Stimulated activated CD4-positive, alpha-beta T cell treated with anti-CD3 and anti-CD28 coated beads, Interleukin-4, amount 100 ng/mL, for 1 hour (primary cell): Measurements from ENCODE around the gene BABAM2.

Experiments
- DNase-seq: peaks from one replicate; pipeline ENCODE4 v3.0.0-alpha.2; 2020

BABAM2 gene

DNA sequence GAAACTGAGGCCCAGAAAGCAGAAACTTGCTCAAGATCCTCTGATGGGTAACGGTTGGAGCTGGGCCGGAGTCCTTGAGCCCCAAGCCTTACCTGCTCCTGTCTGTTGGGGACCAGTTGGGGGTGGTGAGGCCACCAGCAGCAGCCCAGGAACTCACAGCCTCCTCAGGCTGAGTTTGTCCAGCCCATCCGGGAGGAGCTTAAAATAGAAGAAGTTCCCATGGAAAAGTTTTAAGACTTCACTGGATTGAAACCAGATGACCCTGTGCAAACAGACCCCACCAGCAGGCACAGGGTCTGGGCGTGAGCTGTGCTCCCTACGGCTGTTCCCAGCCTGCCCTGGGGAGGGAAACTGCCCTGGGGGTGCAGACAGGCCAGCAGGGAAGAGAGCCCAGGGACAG, 461.6 kb downstream of the BABAM2 start:
- no peak for DNase-seq

DNA sequence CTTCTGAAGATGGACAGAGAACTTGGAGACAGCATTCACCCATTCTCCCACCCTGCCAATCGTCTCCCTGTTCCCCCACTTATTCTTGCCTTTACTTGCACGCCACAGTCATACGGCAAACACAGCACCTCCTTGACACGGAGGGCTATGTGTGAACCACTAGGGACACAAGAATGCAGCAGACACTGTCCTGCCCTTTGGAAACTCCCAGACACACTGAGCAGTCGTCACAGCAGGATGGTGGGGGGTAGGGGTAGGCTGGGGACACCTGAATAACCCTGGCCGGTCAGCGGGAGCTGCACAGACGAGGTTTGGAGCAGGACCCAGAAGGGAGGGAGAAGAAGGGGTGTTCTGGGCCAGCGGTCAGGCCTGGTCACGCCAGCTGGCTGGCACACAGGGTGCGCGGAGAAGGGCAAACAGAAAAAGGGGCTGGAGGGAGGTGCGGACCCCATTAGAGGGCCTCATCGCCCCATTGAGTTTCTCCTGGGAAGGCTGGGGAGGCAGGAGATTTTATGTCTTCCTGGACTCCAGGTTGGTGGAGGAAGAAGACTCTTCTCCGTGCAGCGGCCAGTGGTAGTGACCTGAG, 462.2 kb downstream of the BABAM2 start:
- no peak for DNase-seq

DNA sequence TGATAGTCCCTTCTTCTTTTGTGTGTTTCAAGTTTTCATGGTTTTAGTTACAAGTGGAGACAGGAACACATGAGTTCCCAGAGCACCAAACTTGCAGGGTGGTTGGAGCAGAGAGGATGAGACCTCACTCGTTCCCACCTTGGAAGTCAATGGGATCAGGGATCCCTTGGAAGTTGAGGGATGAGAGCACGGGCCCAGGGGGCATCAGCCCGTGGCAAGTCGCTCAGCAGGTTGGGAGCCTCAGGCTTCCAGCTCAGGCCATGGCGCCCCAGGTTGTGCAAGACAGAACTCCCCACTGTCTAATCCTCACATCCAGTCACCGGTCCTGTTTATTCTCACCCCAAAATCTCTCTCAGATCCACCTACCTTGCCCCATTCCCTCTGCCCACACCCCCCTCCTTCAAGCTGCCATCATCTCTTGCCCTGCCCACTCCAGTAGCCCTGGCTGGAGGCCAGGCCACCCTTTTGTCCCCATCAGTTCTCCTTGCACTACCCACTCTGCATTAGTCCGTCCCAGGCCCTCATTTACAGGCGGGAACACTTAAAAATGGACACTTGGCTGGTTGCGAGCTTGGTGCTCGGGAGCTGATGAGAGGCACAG, 464.5 kb downstream of the BABAM2 start:
- DNase-seq = no peak

DNA sequence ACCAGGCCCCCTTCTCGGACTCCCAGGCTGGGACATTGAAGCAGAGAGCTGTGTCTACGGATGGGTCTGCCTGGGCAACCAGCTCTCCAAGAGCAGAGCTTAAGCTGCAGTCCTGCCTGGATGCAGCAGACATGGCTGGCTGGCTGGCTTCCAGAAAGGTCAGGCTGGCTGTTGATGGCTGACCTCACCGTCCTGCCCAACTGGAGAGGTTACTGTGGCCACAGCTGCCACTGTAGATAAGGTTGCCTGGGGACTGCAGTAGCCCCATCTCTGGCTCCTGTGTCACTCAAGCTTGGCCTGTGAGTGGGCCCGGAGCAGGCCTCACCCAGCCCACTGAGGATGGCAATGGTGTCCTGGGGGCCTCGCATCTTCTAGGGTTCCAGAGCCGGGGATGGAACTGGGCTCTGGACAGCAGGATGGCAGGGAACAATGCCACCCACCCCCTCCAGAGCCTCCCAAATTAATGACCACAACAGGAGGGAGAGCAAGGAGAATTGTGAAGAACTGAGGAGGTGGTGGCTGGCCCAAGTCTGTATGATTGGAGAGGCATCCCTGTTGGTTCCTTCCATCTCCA, 465.1 kb downstream of the BABAM2 start:
- DNase-seq = no peak

DNA sequence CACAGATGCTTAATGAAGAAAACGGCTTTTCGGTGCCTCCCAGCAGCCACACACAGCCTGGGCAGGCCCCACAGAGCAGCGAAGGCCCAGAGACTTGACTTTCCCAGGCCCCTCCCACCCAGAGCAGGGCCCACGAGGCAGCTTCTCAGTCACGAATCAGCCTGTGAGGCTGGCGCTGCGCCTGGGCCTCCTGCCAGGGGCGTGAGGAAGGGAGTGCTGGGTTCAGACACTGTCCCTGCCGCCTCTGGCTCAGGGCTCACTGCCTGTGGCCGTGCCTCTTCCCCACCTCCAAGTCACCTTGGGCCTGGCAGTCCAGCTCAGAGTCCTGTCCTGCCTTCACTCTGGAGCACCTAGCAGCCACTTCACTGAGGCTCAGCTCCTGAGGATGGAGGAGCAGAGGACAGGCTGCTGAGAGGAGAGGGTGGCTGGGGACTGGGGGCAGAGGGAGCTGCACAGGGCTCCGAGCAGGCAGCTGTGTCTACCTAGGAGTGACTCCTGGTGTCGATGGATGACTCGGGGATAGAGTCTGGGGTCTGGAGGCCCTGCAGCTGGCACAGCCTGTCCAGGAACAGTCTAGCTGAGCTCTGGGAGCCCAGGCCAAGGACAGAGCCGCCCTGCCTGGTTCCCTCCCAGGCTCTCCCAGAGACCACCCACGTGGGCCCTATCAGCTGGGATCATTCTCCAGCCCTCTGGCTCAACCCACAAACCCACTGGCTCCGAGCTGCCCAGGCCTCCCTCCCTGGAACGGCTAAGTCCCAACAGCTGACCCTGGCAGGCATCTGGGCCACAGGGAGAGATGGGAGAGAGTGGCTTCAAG, 465.8 kb downstream of the BABAM2 start:
- DNase-seq = peak; percentile 28

DNA sequence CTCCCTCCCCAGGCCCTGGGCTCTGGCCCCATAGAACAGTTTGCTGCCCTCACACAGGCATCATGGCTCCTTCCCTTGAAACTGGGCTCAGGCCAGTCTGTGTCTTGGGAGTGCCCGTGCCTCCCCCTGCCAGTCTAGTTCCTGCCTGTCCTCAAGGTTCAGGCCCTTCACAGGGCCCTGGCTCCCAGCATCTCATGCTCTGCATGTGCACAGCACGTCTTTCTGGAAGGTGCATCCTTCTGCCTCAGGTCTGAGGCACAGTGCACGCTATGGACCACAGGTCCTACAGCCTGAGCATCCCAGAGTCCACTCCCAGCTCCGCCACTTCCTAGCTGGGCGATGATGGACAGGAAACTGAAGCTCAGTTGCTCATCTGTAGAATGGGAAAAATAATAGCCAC, 466.5 kb downstream of the BABAM2 start:
- DNase-seq = no peak

DNA sequence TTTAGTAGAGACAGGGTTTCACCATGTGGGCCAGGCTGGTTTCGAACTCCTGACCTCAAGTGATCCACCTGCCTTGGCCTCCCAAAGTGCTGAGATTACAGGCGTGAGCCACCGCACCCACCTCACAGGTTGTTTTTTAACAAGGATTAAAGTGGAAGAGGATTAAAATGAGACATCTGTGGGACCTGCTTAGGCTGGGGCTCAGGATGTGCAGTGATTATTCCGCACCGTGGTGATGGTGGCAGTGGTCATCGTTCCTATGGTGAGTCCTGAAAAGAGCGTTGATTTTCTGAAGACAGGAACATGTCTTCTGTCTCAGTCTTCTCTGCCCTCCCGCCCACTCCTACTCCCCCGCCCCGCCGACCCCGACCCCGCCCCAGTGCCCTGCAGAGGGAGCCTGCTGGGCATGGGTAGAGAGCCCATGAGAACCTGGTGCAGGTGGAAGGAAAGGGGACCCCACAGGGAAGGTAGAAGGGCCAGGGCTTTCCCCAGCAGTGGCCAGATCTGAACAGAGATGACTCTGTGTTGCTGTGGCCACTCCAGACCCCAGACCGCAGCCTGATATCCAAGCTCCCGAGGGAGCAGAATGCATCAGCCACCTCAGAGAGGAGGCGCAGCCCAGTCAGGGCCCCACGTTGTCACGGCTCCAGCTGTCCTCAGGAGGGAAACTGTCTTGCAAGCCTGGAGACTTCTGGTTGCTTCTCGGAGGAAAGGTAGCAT, 467.6 kb downstream of the BABAM2 start:
- no peak for DNase-seq

DNA sequence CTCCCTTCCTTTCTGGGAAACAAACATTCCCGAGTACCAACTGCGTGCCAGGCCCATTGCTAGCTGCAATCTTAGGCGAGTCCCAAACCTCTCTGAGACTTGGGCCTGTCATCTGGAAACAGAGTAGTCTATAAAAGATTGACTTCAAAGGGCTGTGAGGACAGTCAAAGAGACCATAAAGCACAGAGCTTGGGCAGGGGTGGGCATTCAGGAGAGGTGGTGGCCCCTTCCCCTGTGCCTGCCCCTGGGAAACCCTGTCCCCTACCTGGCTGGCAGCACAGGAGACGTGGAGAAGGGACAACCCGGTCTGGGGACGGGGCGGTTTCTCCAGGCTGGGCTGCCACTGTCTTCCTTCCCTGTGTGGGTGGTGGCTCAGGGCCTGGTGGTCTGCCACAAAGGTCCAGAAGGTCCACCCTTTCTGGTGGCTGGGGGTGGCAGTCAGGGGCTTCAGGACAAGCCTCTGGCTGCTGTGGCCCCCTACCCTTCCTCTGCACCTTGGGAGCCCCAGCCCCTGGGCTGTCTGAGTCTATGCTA, 468.2 kb downstream of the BABAM2 start:
- no peak for DNase-seq

DNA sequence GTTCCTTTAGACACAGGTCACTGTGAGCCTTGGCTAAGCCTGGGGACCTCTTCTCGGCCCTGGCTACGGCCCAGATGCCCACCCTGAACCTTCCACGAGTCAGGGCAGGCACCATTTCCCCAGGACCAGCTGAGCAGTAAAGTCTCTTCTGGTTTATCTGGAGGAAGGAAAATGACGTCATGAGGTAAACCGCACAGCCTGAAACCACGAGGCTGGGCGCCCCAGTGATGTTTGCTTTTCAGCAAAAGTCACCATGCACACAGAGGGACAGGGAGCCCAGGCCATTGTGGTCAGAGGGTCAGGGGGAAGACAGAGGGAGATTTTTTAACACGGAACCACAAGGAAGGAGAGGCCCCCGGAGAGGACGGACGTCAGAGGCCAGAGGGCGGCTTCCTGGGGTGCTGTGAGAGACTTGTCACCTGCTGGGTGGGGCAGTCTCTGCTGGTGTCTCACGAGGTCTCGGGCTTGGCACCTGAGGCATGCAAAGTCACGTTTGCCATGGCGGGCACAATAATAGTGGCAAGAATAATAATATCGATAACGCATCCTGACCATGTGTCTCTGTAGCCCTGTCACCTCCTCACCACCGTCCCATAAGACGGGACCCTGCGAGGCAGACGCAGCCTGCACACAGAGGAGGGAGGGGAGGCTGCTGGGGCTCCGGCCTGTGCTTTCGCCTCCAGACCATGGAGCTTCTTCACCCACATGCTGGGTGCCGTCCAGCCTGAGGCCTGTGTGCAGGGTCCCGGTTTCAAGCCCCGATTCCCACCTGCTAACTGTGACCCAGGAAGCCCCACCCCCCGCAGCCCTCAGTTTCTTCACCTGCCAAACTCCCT, 468.9 kb downstream of the BABAM2 start:
- peak; percentile 58 for DNase-seq

DNA sequence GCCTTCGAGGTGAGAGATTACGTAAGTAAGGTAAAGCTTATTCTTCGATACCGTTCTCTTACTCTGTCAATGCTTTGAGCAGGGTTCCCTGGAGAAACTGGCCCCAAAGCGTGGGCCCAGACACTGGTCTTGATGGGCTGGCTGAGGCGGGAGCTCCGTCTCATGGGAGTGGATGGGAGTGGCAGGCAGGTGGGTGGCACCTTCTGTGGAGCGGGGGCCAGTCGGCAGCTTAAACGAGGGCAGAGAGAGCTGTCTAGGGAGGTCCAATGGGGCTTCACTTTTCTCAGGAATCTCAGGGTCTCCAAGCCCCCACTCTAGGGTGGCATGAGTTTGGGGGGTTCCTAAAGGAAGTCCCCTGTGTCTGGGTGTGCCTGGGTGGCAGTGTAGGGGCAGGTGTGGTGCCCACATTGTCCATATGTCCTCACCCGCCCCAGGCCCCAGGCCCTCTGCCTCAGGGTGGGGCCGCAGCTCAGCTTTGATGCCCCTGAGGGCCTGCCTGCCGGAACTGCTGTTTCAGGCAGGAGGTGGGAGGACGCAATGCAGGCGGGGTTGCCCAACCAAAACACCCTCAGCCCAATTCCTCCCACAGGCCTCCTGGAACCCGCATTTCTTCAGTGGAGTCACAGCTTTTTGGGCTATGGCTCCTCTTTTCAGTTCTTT, 469.7 kb downstream of the BABAM2 start:
- no peak for DNase-seq

DNA sequence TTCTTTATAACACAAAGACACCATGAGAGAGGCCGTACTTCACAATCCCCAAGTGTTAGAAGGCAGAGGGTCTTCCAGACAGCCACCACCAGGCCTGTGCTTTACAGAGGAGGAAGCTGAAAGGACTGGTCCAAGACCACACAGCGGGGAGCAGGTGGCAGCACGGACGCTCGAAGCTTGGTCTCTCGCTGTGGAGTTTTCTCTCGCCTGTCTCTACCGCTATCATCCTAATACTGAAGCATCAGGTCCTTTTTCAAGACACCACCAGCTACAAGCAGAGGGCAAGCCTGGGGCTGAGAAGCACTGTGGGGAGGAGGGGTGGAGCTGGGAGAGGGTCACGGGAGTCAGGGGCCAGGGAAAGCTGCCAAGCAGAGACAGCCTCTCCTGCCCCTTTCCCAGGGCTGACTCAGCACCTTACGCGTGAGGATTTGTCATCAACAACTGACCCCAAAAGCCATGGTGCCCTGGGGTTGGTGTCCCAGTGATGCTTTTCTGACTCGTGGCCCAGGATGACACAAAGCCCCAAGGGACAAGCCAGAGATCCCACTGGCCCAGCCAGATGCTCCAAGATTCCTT, 470.3 kb downstream of the BABAM2 start:
- no peak for DNase-seq

DNA sequence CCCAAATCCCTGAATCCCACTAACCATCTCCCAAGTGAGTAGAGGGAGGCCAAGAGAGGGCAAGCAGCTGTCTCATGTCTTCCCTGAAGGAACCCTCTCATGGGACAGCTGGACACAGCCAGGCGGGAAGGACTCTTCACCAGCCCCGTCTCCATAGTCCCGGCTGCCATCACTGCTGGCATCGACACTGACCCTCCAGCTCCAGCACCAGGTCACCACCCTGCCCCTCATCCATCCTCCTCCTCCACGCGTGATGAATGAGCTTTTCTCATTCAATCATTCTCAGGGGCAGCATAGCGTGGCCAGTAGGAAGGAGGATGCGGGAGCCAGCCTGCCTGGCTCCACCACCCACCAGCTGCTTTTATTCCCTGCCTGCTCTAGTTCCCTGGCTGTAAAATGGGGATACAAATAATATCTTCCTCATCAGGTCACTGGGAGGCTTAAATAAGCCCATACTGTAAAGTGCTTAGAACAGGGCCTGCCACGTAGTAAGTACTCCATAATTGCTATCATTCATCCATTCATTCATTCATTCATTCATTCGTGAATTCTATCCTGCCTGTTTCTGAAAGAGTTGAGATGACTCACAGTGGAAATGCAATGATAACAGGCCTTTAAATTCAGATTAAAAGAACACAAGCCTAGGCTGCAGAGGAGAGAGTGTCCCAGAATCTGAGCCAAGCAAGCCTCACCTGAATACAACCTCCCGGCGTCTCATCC, 471.6 kb downstream of the BABAM2 start:
- DNase-seq = no peak

DNA sequence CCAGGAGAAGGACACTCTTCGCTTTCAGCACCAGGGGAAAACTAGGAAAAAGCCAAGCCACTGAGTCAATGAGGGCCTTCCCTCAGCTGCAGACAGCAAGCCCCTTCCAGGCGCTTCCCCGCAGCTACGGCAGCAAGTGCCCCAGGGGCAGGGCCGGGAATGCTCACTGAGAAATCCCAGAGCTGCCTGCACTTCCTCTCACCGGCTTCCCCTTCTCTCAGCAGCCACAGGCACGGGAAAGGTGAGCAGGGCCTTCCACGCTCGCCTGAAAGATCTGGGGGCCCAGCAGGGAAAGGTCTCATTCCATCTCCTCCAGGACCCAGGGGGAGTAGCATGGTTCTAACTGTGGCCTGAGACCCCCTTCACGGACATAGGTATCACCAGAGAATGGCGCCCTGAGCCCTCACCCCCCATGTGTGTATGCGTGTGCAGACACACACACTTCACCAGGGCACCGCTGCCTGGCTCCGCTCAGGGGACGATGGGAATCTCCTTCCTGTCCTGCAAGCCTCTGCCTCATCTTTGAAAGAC, 472.5 kb downstream of the BABAM2 start:
- no peak for DNase-seq

DNA sequence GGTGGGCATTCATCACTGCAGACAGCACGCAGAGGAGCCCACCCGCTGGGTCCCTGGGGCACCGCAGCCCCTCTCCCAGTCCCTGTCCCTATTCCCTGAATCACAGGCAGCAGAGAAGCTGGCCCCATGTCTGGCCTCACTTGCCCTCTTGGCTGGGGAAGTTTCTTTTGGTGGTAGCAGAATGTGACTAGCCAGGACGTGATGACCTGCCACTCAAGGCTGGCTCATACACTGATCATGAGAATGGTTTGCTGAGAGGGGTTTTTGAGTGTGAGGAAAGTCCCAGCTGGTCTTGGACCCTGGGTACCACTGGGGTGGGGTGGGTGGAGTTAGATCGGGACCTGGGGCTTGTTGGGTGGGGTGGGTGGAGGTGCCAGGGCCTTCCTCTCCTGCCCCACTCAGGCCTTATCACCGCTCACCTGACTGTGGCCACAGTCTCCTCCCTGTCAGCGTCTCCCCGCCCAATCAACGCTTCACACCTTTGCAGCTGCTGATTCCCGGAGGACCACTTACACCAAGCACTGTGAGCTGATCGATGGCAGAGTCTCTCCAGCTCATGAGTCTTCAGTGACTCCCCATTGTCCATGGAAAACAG, 473.3 kb downstream of the BABAM2 start:
- DNase-seq = no peak

DNA sequence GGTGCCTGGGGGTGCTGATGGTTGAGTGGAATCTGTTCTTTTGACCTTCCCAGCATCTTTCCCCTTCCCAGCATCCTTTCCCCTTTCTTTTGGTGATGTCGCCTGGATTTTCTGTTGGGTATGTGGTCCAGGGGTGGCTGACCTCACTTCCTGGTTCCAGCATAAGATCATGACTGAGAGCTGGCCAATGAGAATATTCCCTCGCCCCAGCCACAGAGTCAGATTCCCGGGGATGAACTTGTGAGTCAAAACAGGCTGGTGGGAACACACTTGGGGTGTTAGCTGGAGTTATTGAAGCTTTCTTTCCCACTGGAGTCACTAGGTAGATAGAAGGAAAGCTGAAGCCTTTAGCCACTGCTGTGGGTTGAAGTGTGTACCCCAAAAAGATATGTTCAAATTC, 474.1 kb downstream of the BABAM2 start:
- DNase-seq = no peak

DNA sequence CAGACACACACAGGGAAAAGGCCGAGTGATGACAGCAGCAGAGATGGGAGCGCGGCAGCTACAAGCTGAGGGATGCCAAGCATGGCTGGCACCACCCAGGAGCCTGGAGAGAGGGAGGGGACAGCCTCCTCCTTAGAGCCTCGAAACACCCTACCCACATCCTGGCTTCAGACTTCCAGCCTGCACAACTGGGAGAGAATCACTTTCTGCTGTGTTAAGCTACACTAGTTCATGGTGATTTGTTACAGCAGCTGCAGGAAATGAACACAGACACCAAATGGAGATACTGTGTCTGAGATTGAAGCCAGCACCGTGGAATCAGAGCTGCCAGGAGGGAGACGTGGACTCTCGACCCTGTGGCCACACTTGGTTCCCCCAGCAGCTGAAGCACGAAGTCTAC, 474.6 kb downstream of the BABAM2 start:
- no peak for DNase-seq

DNA sequence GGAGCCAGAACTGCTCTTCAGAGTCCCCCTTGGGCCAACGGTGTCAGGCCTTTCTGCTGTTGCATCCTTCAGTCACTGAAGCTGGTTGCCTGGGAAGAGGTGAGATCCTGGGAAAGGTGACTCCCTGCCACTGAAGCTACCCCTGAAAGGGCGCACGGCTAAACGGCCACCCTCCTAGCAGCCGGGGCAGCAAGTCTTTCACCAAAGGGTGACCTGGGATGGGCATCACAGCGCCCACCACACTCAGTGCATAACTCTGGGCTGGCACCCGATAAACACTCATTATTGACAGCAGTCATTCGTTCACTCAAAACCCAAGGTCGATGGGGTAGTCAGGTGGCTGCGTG, 475.6 kb downstream of the BABAM2 start:
- no peak for DNase-seq

DNA sequence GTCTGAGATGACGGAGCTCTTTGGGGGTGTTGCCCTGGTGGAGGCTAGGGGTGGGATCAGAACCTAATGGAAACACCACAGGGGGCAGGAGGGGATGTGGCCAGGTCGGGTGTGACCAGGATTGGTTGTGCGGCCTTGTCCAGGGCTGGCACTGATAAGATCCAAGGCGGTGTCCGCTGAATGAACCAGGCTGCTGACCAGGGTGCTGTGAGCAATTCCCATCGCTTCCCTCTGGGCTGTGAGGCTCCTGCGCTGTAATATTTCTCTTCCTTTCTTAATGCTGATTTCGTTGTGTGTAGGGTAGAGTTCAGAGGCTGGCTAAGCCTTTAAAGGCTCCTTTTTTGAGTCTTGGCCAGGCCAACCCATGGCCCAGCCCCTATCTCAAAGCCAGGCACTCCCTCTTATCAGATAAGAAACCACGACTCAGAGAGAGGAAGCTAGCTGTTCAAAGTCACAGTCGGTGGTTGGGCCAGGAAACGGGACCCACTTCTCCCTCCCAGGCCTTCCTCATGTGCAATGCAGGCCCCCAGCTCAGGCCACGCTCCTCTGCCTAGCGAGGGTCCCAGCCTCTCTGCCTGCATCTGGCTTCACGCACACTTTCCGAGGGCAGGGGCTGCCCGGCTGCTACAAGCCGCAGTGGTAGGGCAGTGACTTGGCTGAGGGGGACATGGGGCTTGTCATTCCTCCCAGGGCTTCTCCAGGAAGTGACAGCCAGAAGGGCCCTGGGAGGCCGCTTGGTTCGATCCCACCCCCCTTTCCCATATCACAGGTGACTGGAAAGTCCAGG, 476.2 kb downstream of the BABAM2 start:
- peak; percentile 32 for DNase-seq
